HG03457 (cell line): ENCODE measurements around the gene PCDHGB4.
"Not testable (repeated sequence)": the region's sequence is repeated elsewhere in the genome, so short reads cannot be mapped to it uniquely, and the experiment has no call there.

ENCODE experiments used
- ATAC-seq: cut with Tn5 transposase; IDR thresholded peaks from one replicate; pipeline ENCODE4 v1.9.1; 2021; ENCODE audit warnings: moderate number of reproducible peaks; ENCODE audit not compliant: unreplicated experiment

The PCDHGB4 gene

DNA sequence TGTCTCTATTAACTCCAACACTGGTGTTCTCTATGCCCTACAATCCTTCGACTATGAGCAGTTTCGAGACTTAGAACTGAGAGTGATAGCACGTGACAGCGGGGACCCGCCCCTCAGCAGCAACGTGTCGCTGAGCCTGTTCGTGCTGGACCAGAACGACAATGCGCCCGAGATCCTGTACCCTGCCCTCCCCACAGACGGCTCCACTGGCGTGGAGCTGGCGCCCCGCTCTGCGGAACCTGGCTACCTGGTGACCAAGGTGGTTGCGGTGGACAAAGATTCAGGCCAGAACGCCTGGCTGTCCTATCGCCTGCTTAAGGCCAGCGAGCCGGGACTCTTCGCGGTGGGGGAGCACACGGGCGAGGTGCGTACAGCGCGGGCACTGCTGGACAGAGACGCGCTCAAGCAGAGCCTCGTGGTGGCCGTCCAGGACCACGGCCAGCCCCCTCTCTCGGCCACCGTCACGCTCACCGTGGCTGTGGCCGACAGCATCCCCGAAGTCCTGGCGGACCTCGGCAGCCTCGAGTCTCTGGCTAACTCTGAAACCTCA lies 35.3 kb downstream of the PCDHGB4 start:
- no peak for ATAC-seq

DNA sequence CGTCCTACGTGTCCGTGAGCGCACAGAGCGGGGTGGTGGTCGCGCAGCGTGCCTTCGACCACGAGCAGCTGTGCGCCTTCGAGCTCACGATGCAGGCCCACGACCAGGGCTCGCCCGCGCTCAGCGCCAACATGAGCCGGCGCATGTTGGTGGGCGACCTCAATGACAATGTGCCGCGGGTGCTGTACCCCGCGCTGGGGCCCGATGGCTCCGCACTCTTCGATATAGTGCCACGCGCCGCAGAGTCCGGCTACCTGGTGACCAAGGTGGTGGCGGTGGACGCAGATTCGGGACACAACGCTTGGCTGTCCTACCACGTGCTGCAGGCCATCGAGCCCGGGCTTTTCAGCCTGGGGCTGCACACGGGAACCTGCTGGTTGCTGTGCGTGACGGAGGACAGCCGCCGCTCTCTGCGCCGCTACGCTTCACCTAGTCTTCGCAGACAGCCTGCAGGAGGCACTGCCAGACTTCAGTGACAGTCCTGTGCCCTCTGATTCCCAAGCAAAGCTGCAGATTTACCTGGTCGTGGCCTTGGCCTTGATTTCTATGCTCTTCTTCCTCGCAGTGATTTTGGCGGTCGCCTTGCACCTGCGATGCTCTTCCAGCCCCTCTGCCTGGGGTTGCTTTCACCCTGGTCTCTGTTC lies 40.4 kb downstream of the PCDHGB4 start:
- ATAC-seq, result no peak

DNA sequence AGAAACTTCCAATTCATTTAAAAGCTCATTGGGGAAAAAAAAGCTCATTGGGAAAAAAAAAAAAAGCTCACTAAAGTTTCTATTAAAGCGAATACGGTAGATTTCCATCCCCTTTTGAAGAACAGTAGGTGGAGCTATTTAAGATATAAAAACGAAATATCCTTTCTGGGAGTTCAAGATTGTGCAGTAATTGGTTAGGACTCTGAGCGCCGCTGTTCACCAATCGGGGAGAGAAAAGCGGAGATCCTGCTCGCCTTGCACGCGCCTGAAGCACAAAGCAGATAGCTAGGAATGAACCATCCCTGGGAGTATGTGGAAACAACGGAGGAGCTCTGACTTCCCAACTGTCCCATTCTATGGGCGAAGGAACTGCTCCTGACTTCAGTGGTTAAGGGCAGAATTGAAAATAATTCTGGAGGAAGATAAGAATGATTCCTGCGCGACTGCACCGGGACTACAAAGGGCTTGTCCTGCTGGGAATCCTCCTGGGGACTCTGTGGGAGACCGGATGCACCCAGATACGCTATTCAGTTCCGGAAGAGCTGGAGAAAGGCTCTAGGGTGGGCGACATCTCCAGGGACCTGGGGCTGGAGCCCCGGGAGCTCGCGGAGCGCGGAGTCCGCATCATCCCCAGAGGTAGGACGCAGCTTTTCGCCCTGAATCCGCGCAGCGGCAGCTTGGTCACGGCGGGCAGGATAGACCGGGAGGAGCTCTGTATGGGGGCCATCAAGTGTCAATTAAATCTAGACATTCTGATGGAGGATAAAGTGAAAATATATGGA lies 43.0 kb downstream of the PCDHGB4 start, which contains the start of gene PCDHGA12:
TSS of gene PCDHGA12 (plus strand) at position 176 of the 782 bp plus-strand sequence. CDS start at position 429, 253 bp downstream.
- ATAC-seq, result peak; percentile 94

DNA sequence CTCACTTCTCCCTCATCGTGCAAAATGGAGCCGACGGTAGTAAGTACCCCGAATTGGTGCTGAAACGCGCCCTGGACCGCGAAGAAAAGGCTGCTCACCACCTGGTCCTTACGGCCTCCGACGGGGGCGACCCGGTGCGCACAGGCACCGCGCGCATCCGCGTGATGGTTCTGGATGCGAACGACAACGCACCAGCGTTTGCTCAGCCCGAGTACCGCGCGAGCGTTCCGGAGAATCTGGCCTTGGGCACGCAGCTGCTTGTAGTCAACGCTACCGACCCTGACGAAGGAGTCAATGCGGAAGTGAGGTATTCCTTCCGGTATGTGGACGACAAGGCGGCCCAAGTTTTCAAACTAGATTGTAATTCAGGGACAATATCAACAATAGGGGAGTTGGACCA lies 43.8 kb downstream of the PCDHGB4 start:
- ATAC-seq, result no peak

DNA sequence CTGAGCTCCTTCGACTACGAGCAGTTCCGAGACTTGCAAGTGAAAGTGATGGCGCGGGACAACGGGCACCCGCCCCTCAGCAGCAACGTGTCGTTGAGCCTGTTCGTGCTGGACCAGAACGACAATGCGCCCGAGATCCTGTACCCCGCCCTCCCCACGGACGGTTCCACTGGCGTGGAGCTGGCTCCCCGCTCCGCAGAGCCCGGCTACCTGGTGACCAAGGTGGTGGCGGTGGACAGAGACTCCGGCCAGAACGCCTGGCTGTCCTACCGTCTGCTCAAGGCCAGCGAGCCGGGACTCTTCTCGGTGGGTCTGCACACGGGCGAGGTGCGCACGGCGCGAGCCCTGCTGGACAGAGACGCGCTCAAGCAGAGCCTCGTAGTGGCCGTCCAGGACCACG lies 44.8 kb downstream of the PCDHGB4 start:
- not testable (repeated sequence) for ATAC-seq

DNA sequence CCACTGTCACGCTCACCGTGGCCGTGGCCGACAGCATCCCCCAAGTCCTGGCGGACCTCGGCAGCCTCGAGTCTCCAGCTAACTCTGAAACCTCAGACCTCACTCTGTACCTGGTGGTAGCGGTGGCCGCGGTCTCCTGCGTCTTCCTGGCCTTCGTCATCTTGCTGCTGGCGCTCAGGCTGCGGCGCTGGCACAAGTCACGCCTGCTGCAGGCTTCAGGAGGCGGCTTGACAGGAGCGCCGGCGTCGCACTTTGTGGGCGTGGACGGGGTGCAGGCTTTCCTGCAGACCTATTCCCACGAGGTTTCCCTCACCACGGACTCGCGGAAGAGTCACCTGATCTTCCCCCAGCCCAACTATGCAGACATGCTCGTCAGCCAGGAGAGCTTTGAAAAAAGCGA lies 45.2 kb downstream of the PCDHGB4 start:
- ATAC-seq, result not testable (repeated sequence)

DNA sequence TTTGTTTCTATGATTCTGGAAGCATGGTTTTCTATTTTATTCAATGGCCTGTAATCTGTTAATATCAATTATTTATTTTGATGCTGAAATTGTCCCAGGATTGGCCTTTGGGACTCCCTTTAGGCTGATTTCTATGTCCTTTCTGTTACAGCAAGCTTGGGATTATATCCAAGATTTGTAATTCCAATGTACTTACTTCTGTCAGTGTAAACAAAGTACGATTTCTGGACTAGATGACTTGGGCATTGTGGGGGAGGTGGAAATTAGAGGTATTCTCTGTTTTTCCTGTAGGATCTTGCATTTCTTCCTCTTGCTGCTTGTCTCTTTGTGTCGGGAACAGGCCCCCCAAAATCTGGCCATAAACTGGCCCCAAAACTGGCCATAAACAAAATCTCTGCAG lies 46.5 kb downstream of the PCDHGB4 start:
- ATAC-seq, result no peak

DNA sequence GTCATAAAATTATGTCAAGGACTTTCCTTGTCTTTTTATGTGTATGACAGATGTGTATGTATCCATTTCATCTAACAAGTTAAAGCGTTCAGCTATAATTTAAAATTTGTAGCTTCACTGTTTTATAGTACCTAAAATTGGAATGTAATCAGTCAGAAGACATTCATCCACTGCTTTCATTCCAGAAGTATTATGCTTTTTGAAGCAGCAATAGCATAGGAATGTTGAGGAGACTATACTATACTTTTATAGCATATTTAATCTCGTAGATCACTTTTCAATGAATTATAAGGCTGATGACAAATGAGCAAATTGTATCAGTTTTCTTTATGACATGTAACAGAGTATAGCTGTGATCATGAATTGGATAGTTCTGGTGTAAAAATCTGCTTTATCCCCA lies 49.7 kb downstream of the PCDHGB4 start:
- no peak for ATAC-seq

DNA sequence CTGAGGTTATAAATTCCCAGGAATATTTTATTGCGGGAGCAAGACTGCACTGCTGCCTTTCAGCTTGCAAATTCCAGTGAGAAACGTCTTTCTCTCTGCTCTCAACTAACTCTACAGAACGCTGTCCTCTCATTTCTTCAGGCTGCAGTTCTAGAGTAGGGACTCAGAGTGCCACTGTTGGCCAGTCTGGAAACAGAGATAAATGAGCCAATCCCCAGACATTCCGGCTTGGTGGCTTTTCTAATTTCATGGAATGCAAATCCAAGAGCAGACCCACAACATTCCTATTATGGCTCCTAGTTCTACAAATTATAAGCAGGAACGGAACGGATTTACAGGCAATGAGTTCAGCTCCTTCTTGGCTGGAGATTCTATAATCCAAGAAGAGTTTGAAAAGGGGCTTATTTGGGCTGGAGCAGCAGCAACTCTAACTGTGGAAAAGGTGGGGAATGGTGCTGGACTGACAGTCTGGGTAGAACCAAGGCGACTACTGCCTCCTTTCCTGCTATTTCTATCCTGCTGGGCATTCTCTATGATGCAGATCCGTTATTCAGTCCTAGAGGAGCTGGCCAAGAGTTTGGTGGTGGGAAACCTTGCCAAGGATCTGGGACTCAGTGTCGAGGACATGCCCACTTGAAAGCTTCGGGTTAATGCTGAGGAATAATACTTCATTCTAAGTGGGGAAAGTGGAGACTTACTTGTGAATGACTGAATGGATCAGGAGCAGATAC lies 52.1 kb downstream of the PCDHGB4 start:
- ATAC-seq, result no peak
